K562 (cell line): ENCODE data around the gene GSTA5.

Source experiments
- ELF1 ChIP-seq: fragments of 200-800 bp; sonication (Bioruptor generic); IDR thresholded peaks from 2 replicates; pipeline ENCODE4 v1.6.1; 2016; ENCODE audit warnings: missing genetic modification characterization, missing compliant biosample characterization
- MXI1 ChIP-seq: IDR thresholded peaks from 2 replicates; pipeline ENCODE4 v1.6.1; 2011; ENCODE audit warnings: low read depth, mild to moderate bottlenecking, improper control_type of control experiment, low read length
- MYBL2 ChIP-seq, 2 experiments: fragments of 450-650 bp in 1 of 2; sonication (generic) in 1 of 2; formaldehyde crosslinking in 1 of 2; IDR thresholded peaks; 2 replicates each; pipeline versions ENCODE4 v1.6.1 to v1.8.1; 2017 to 2022; ENCODE audit warnings: borderline replicate concordance in 1 of 2, inconsistent platforms in 1 of 2, low read depth in 1 of 2, mild to moderate bottlenecking in 1 of 2, missing genetic modification reagents in 1 of 2, moderate library complexity in 1 of 2
- NCOA1 ChIP-seq: fragments of 450-650 bp; IDR thresholded peaks from 2 replicates; pipeline ENCODE4 v1.6.1; 2016; ENCODE audit warnings: low read depth
- PHF8 ChIP-seq: fragments of 200-600 bp; sonication (generic); IDR thresholded peaks from 2 replicates; pipeline ENCODE4 v1.6.1; 2012; ENCODE audit warnings: mixed run types, mild to moderate bottlenecking, inconsistent platforms, low read length, moderate library complexity, borderline replicate concordance
- RB1 ChIP-seq: fragments of 450-650 bp; IDR thresholded peaks from 2 replicates; pipeline ENCODE4 v1.6.1; 2017; ENCODE audit warnings: low read depth, mild to moderate bottlenecking
- SP2 ChIP-seq: IDR thresholded peaks from 2 replicates; pipeline ENCODE4 v1.6.1; 2011; ENCODE audit warnings: mild to moderate bottlenecking, low read depth, low read length, moderate library complexity; ENCODE audit not compliant: poor library complexity, severe bottlenecking; ENCODE audit errors: extremely low read depth
- TRIM28 ChIP-seq: fragments of 450-650 bp; IDR thresholded peaks from 2 replicates; pipeline ENCODE4 v1.6.1; 2017
- ZBTB11 ChIP-seq, 3 experiments: fragments of 200-800 bp in 1 of 3; fragments of 250-450 bp in 1 of 3; fragments of 450-650 bp in 1 of 3; sonication (Bioruptor Pico) in 1 of 3; sonication (Bioruptor generic) in 1 of 3; formaldehyde crosslinking in 1 of 3; IDR thresholded peaks; 2 replicates each; pipeline versions ENCODE4 v1.6.1 to v1.8.0; 2016 to 2022; ENCODE audit warnings: mild to moderate bottlenecking in 2 of 3, missing genetic modification characterization in 2 of 3, missing compliant biosample characterization in 1 of 3, moderate library complexity in 1 of 3
- TF ChIP-seq, protein P1 (sequence below): fragments of 250-450 bp; sonication (Bioruptor Pico); IDR thresholded peaks from 2 replicates; pipeline ENCODE4 v1.5.0; 2020; ENCODE audit warnings: mild to moderate bottlenecking, borderline replicate concordance

DNA sequence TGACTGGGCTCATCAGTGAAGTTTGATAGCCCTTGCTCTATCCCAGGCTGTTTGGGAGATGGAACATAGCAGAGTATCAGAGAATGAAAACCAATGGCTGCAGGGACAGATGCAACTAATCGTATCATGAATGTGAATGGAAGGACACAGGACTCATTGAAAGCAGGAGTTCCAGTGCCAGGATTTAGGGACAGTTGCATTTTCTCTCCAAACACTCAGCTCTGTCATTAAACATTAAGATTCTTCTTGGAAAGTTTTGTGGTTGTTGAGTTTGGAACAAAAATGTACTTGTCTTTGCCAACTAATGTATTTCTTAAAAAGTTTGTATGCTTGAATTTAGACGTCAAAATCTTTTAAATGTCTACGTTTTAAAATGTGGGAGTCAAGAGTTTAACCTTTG, 31.0 kb upstream of the GSTA5 start:
- TF ChIP-seq, protein P1, sequence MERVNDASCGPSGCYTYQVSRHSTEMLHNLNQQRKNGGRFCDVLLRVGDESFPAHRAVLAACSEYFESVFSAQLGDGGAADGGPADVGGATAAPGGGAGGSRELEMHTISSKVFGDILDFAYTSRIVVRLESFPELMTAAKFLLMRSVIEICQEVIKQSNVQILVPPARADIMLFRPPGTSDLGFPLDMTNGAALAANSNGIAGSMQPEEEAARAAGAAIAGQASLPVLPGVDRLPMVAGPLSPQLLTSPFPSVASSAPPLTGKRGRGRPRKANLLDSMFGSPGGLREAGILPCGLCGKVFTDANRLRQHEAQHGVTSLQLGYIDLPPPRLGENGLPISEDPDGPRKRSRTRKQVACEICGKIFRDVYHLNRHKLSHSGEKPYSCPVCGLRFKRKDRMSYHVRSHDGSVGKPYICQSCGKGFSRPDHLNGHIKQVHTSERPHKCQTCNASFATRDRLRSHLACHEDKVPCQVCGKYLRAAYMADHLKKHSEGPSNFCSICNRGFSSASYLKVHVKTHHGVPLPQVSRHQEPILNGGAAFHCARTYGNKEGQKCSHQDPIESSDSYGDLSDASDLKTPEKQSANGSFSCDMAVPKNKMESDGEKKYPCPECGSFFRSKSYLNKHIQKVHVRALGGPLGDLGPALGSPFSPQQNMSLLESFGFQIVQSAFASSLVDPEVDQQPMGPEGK (CRISPR knock-in tag) = no peak
- TF ChIP-seq SP2 (no peak), MXI1 (no peak), ELF1 (no peak), RB1 (no peak), PHF8 (no peak), ZBTB11 (CRISPR knock-in tag; IDR thresholded peaks at IDR 0.05) (no peak), MYBL2 (IDR thresholded peaks at IDR 0.05; ENCODE audit: low read depth) (no peak), MYBL2 (CRISPR knock-in tag; IDR thresholded peaks at IDR 0.05; ENCODE audit: borderline replicate concordance) (no peak), TRIM28 (no peak), NCOA1 (no peak)
